HFFc6 (cell line): ENCODE results near the gene BMP6. TPM values are rescaled to one million over a fixed set of nuclear protein-coding genes. Genes with fewer than 3 reads are reported as not detected.

ENCODE experiments used
- DNase-seq: peaks from one replicate; pipeline ENCODE4 v3.0.0-alpha.2; 2018
- H3K27ac Mint-ChIP-seq: 2 replicates; pipeline ENCODE4 v1.8.0; 2020; ENCODE audit warnings: mild to moderate bottlenecking, mixed read lengths
- H3K27me3 Mint-ChIP-seq: 2 replicates; pipeline ENCODE4 v1.8.0; 2021; ENCODE audit warnings: mild to moderate bottlenecking, moderate library complexity, mixed read lengths; ENCODE audit not compliant: insufficient read depth
- H3K36me3 Mint-ChIP-seq: 2 replicates; pipeline ENCODE4 v1.8.0; 2021; ENCODE audit warnings: low read depth, mixed read lengths
- H3K4me1 Mint-ChIP-seq: 2 replicates; pipeline ENCODE4 v1.8.0; 2020; ENCODE audit warnings: low read depth, mixed read lengths
- H3K4me3 Mint-ChIP-seq: 2 replicates; pipeline ENCODE4 v1.8.0; 2020; ENCODE audit warnings: mild to moderate bottlenecking, moderate library complexity, mixed read lengths
- H3K9me3 Mint-ChIP-seq: 2 replicates; pipeline ENCODE4 v1.8.0; 2020; ENCODE audit warnings: mild to moderate bottlenecking, mixed read lengths
- total RNA-seq, 6 experiments: library from RNA; stranded (reverse); fragmentation: NEBNext Ultra II Directional; extraction: Animal tissue kit (Norgen Biotek cat#: 25700); gene quantifications; 2 replicates in 1 of 6; 3 replicates in 5 of 6; pipeline ENCODE4 v1.2.3, GENCODE V29; 2021
- TF ChIP-seq, protein P1 (sequence below): fragments of 200-600 bp; sonication (generic); IDR thresholded peaks from 2 replicates; pipeline ENCODE4 v1.5.0; 2021; ENCODE audit warnings: antibody characterized with exemption, mild to moderate bottlenecking

Gene BMP6
- total RNA-seq, 6 experiments from 2014 or later: 0.05 to 0.43 (median 0.11) TPM; not detected in 1

DNA sequence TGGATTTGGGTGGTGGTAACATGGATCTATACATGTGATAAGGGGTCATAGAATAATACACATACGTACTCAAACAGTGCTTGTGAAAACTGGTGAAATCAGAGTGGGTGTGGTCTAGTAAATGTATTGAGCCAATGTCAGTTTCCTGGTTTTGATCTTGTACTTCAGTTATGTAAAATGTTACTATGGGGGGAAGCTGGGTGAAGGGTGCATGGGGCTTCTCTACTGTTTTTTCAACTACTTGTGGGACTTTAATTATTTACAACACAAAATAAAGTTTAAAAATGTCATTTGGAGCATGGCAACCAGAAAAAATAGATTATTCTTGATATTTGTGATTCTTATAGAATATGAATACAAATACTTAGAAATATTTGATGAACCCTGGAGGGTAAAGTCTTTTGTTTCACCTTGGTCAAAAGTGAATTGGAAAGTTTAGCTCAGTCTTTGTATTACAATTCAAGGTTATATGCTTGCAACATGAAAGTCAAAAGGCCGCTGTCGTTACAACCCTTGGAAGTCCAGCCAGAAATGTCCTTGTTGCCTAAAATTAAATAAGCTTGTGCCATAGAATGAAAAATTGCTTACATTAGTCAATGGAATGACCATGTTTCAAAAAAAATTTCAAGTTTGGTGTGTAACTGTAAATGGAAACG lies 110.6 kb downstream of the BMP6 start:
- no peaks in the 10 kb centered on the region for H3K36me3 Mint-ChIP-seq
- H3K27ac Mint-ChIP-seq: no peak overlapping the region
- peaks cover 7% of the 10 kb centered on the region; the same call in 1 of the 2 replicates for H3K4me1 Mint-ChIP-seq
- TF ChIP-seq, protein P1, sequence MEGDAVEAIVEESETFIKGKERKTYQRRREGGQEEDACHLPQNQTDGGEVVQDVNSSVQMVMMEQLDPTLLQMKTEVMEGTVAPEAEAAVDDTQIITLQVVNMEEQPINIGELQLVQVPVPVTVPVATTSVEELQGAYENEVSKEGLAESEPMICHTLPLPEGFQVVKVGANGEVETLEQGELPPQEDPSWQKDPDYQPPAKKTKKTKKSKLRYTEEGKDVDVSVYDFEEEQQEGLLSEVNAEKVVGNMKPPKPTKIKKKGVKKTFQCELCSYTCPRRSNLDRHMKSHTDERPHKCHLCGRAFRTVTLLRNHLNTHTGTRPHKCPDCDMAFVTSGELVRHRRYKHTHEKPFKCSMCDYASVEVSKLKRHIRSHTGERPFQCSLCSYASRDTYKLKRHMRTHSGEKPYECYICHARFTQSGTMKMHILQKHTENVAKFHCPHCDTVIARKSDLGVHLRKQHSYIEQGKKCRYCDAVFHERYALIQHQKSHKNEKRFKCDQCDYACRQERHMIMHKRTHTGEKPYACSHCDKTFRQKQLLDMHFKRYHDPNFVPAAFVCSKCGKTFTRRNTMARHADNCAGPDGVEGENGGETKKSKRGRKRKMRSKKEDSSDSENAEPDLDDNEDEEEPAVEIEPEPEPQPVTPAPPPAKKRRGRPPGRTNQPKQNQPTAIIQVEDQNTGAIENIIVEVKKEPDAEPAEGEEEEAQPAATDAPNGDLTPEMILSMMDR: no peak
- no peak for DNase-seq
- H3K27me3 Mint-ChIP-seq: peaks cover 10% of the 10 kb centered on the region
- H3K4me3 Mint-ChIP-seq: no peak overlapping the region
- H3K9me3 Mint-ChIP-seq: no peaks in the 10 kb centered on the region

- Mint-ChIP-seq H3K4me3 (no peak overlapping the region), H3K36me3 (no peaks in the 10 kb centered on the region), H3K27me3 (peaks cover 4% of the 10 kb centered on the region), H3K9me3 (no peaks in the 10 kb centered on the region), H3K27ac (no peak overlapping the region), H3K4me1 (peaks cover 4% of the 10 kb centered on the region)
- DNase-seq: no peak
- TF ChIP-seq, protein P1: no peak
Measured at GRCh38 chr6:7841781-7842468, 116.0 kb downstream of the BMP6 start.

GRCh38 chr6:7846966-7847818 lies 121.3 kb downstream of the BMP6 start:
- H3K4me1 Mint-ChIP-seq: peaks cover 15% of the 10 kb centered on the region
- TF ChIP-seq, protein P1: no peak
- H3K9me3 Mint-ChIP-seq: peaks cover 15% of the 10 kb centered on the region
- H3K27ac Mint-ChIP-seq: no peak overlapping the region
- peaks cover 2% of the 10 kb centered on the region; the same call in 1 of the 2 replicates for H3K27me3 Mint-ChIP-seq
- no peak for DNase-seq
- no peak overlapping the region for H3K4me3 Mint-ChIP-seq
- H3K36me3 Mint-ChIP-seq: no peaks in the 10 kb centered on the region; the same call in 1 of the 2 replicates

DNA sequence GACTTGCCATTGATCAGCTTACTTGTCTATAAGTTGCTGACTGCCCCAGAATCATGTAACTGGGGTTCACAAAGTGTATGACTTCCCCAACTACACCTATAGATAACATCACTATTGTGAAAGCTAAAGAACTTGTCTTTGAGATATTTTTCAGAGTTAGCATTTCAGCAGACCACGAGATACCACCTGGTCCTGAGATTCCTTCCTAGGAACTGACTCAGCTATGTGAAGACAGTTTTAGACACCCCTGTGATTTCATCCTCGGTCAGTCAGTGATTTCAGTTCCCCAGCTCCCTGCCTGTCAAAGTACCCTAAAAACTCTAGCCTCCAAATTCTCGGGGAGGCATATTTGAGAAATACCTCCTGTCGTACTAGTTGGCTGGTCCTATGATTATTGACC lies 122.3 kb downstream of the BMP6 start:
- H3K27ac Mint-ChIP-seq: no peak overlapping the region
- H3K4me1 Mint-ChIP-seq: peaks cover 15% of the 10 kb centered on the region
- peaks cover 24% of the 10 kb centered on the region for H3K9me3 Mint-ChIP-seq
- DNase-seq: no peak
- TF ChIP-seq, protein P1: no peak
- no peak overlapping the region for H3K4me3 Mint-ChIP-seq
- H3K36me3 Mint-ChIP-seq: no peaks in the 10 kb centered on the region; the same call in 1 of the 2 replicates
- peaks cover 5% of the 10 kb centered on the region; the same call in 1 of the 2 replicates for H3K27me3 Mint-ChIP-seq

GRCh38 chr6:7851780-7852179 lies 125.9 kb downstream of the BMP6 start:
- DNase-seq: no peak
- Mint-ChIP-seq H3K4me3 (no peak overlapping the region), H3K27ac (no peak overlapping the region), H3K36me3 (no peaks in the 10 kb centered on the region; the same call in 1 of the 2 replicates), H3K4me1 (peaks cover 12% of the 10 kb centered on the region), H3K9me3 (peaks cover 25% of the 10 kb centered on the region), H3K27me3 (peaks cover 7% of the 10 kb centered on the region; the same call in 1 of the 2 replicates)
- TF ChIP-seq, protein P1: no peak
